Natural killer cell (primary cell): ENCODE measurements around the gene NLN. TPM values are rescaled to one million over a fixed set of nuclear protein-coding genes. Genes with fewer than 3 reads are reported as not detected.
"Not testable (repeated sequence)": the region's sequence is repeated elsewhere in the genome, so short reads cannot be mapped to it uniquely, and the experiment has no call there.

Experiments
- ATAC-seq, 3 donors: fragments of 150-1000 bp in 2 of 3; fragments of 200-7000 bp in 1 of 3; cut with Tn5 transposase; 1 replicate in 1 of 3; 2 replicates in 2 of 3; pipeline ENCODE4 v1.10.0; 2021; ENCODE audit warnings: mild to moderate bottlenecking in 2 of 3, moderate library complexity in 2 of 3
- DNase-seq, 2 donors: peaks; one replicate each; pipeline versions ENCODE4 v3.0.0 to v3.0.0-alpha.2; 2013 to 2021; ENCODE audit warnings: mixed read lengths in 1 of 2
- H3K27ac ChIP-seq: one replicate; pipeline ENCODE4 v1.5.1; 2013; ENCODE audit warnings: mild to moderate bottlenecking, low read length
- H3K27me3 ChIP-seq: one replicate; pipeline ENCODE4 v1.6.1; 2013; ENCODE audit warnings: low read length; ENCODE audit not compliant: control insufficient read depth, insufficient read depth
- H3K36me3 ChIP-seq: one replicate; pipeline ENCODE4 v1.6.1; 2013; ENCODE audit warnings: low read length; ENCODE audit not compliant: control insufficient read depth, insufficient read depth
- H3K4me1 ChIP-seq: one replicate; pipeline ENCODE4 v1.6.1; 2013; ENCODE audit warnings: low read length; ENCODE audit not compliant: control insufficient read depth, insufficient read depth
- H3K4me3 ChIP-seq: one replicate; pipeline ENCODE4 v1.5.1; 2013; ENCODE audit warnings: low read length
- H3K9me3 ChIP-seq: one replicate; pipeline ENCODE4 v1.6.1; 2013; ENCODE audit warnings: low read length; ENCODE audit not compliant: control insufficient read depth, insufficient read depth
- H3K27ac Mint-ChIP-seq, 2 donors: one replicate each; pipeline ENCODE4 v1.8.0; 2022; ENCODE audit warnings: mild to moderate bottlenecking in 2 of 2, mixed read lengths in 2 of 2, moderate library complexity in 1 of 2
- H3K27me3 Mint-ChIP-seq, 2 donors: one replicate each; pipeline ENCODE4 v1.8.0; 2022; ENCODE audit warnings: low read depth in 2 of 2, mixed read lengths in 2 of 2
- H3K36me3 Mint-ChIP-seq: one replicate; pipeline ENCODE4 v1.8.0; 2022; ENCODE audit warnings: mixed read lengths
- H3K4me1 Mint-ChIP-seq, 2 donors: one replicate each; pipeline ENCODE4 v1.8.0; 2022; ENCODE audit warnings: mixed read lengths in 2 of 2
- H3K4me3 Mint-ChIP-seq: one replicate; pipeline ENCODE4 v1.8.0; 2022; ENCODE audit warnings: mild to moderate bottlenecking, moderate library complexity, mixed read lengths
- H3K9me3 Mint-ChIP-seq, 2 donors: one replicate each; pipeline ENCODE4 v1.8.0; 2022; ENCODE audit warnings: mixed read lengths in 2 of 2
- WGBS: methylation state at CpG from one replicate; pipeline ENCODE4 v1.1.7; 2013; ENCODE audit warnings: missing lambda C conversion rate; ENCODE audit not compliant: insufficient coverage; 5-methylcytosine and 5-hydroxymethylcytosine counted together
- intact Hi-C: fragments of 100-400 bp; cut with micrococcal nuclease; formaldehyde crosslinking; loops from one replicate; pipeline ENCODE4 v1.14.2; 2022
- total RNA-seq, 4 donors: library from RNA; stranded (reverse); fragments of 120-200 nt in 1 of 4; gene quantifications; one replicate each; pipeline versions ENCODE4 v1.2.3 to v1.2.4, GENCODE V29; 2013 to 2022
- TF ChIP-seq, protein P1 (sequence below): fragments of 200-600 bp; IDR thresholded peaks from one replicate; pipeline ENCODE4 v1.8.0; 2022; ENCODE audit warnings: antibody characterized with exemption

Gene NLN
- total RNA-seq, result 1 to 10 TPM in 2 of 3 donors, under 1 TPM in 1; 0.86 to 2.0 (median 1.3) TPM
- 4.6 TPM for total RNA-seq (2013)

GRCh38 chr5:65721720-65722574 lies at the start of gene NLN, which contains the start of gene SGTB:
Gene NLN (plus strand): TSS chr5:65722205. CDS start chr5:65722374, 169 bp downstream.
Gene SGTB (minus strand): TSS chr5:65722109. CDS start chr5:65720807, 1,302 bp downstream.
- Histone ChIP-seq H3K4me1 (peaks cover 27% of the 10 kb centered on the region), H3K9me3 (no peaks in the 10 kb centered on the region), H3K36me3 (peaks cover 2% of the 10 kb centered on the region), H3K27me3 (no peaks in the 10 kb centered on the region), H3K4me3 (peak within 1 kb of the TSS; percentile 73), H3K27ac (peak within 1 kb of the TSS; percentile 52)
- intact Hi-C loops, result loop anchor here (5.0 kb wide), 2 partner anchors 160 to 425 kb away; partner anchors contain the start of genes CENPK and PPWD1
- TF ChIP-seq, protein P1, sequence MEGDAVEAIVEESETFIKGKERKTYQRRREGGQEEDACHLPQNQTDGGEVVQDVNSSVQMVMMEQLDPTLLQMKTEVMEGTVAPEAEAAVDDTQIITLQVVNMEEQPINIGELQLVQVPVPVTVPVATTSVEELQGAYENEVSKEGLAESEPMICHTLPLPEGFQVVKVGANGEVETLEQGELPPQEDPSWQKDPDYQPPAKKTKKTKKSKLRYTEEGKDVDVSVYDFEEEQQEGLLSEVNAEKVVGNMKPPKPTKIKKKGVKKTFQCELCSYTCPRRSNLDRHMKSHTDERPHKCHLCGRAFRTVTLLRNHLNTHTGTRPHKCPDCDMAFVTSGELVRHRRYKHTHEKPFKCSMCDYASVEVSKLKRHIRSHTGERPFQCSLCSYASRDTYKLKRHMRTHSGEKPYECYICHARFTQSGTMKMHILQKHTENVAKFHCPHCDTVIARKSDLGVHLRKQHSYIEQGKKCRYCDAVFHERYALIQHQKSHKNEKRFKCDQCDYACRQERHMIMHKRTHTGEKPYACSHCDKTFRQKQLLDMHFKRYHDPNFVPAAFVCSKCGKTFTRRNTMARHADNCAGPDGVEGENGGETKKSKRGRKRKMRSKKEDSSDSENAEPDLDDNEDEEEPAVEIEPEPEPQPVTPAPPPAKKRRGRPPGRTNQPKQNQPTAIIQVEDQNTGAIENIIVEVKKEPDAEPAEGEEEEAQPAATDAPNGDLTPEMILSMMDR, result no peak
- WGBS, result under 1% methylated on average over 92 of the region's 92 CpGs
- Mint-ChIP-seq H3K9me3 (no peaks in the 10 kb centered on the region), H3K36me3 (no peaks in the 10 kb centered on the region), H3K4me3 (peak within 1 kb of the TSS; percentile 92), H3K4me1 (peaks cover 17 to 18% of the 10 kb centered on the region in 2 donors), H3K27me3 (peaks cover 6 to 12% of the 10 kb centered on the region in 2 donors), H3K27ac (peak within 1 kb of the TSS; percentile 62 to 76)
- ATAC-seq (peak; percentile 97 to 99 (median 98)), DNase-seq (peak; percentile 84 to 89)

DNA sequence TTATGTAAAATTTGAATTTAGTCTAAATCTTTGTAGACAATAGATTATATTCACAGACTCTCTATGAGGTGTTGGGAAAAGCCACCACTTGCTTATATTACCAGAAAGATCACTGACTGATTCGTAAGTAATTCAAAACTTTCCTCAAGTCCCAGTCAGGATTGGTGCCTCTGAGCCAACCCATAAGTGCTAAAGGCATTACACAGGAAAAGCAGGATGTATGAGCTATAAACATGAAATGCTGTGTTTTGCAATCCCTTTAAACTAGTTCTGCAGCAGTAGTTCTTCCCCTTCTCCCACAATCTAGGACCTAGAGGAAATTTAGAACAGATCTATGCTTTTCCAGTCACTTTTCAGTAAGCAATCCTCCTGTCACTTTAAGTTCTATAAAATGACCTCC lies 49.2 kb upstream of the NLN start:
- Histone ChIP-seq H3K4me3 (no peak overlapping the region), H3K27me3 (no peaks in the 10 kb centered on the region), H3K36me3 (peaks cover 25% of the 10 kb centered on the region), H3K4me1 (no peaks in the 10 kb centered on the region), H3K9me3 (no peaks in the 10 kb centered on the region), H3K27ac (no peak overlapping the region)
- TF ChIP-seq, protein P1, result no peak
- H3K9me3 Mint-ChIP-seq, result no peaks in the 10 kb centered on the region
- H3K27me3 Mint-ChIP-seq, result no peaks in the 10 kb centered on the region
- WGBS, result no CpG with 5 or more reads among the region's 1 CpG
- H3K4me3 Mint-ChIP-seq, result no peak overlapping the region
- H3K36me3 Mint-ChIP-seq, result no peaks in the 10 kb centered on the region
- no peak for DNase-seq
- no peak overlapping the region for H3K27ac Mint-ChIP-seq
- intact Hi-C loops, result no loop called here
- H3K4me1 Mint-ChIP-seq, result no peaks in the 10 kb centered on the region
- ATAC-seq, result no peak

- Histone ChIP-seq H3K36me3 (peaks cover 20% of the 10 kb centered on the region), H3K9me3 (no peaks in the 10 kb centered on the region), H3K4me3 (no peak overlapping the region), H3K4me1 (no peaks in the 10 kb centered on the region), H3K27me3 (no peaks in the 10 kb centered on the region), H3K27ac (no peak overlapping the region)
- no peaks in the 10 kb centered on the region for H3K27me3 Mint-ChIP-seq
- DNase-seq (no peak), ATAC-seq (no peak)
- H3K27ac Mint-ChIP-seq, result no peak overlapping the region
- no peak overlapping the region for H3K4me3 Mint-ChIP-seq
- TF ChIP-seq, protein P1, result no peak
- intact Hi-C loops, result no loop called here
- no peaks in the 10 kb centered on the region for H3K4me1 Mint-ChIP-seq
- H3K36me3 Mint-ChIP-seq, result no peaks in the 10 kb centered on the region
- no peaks in the 10 kb centered on the region for H3K9me3 Mint-ChIP-seq
Measured at GRCh38 chr5:65674749-65675148, 47.3 kb upstream of the NLN start.

DNA sequence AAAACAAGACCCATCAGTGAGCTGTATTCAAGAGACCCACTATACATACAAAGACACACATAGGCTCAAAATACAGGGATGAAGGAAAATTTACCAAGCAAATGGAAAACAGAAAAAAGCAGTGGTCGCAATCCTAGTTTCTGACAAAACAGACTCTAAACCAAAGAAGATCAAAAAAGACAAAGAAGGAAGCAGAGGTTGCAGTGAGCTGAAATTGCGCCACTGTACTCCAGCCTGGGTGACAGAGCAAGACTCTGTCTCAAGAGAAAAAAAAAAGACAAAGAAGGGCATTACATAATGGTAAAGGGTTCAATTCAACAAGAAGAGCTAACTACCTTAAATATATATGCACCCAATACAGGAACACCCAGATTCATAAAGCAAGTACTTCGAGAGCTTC lies 45.9 kb upstream of the NLN start:
- H3K4me3 Mint-ChIP-seq, H3K9me3 Mint-ChIP-seq, H3K4me1 Mint-ChIP-seq, H3K27ac ChIP-seq, DNase-seq, ATAC-seq, H3K4me3 ChIP-seq, H3K27ac Mint-ChIP-seq, H3K4me1 ChIP-seq, H3K27me3 ChIP-seq, H3K9me3 ChIP-seq, H3K27me3 Mint-ChIP-seq, intact Hi-C loops, H3K36me3 Mint-ChIP-seq: not testable (repeated sequence)
- H3K36me3 ChIP-seq, result peaks cover 21% of the 10 kb centered on the region
- 97% methylated on average over 3 of the region's 3 CpGs for WGBS
